Measurements from ENCODE around the gene GABRB1.

The GABRB1 gene

GRCh38 chr4:47122592-47123291 lies 91.4 kb downstream of the GABRB1 start:
- no peak for DNase-seq

- no peak for DNase-seq
Measured at GRCh38 chr4:47128991-47129390, 97.6 kb downstream of the GABRB1 start.

- no peak for DNase-seq
Measured at GRCh38 chr4:47135210-47135609, 103.8 kb downstream of the GABRB1 start.

GRCh38 chr4:47143261-47143660 lies 111.9 kb downstream of the GABRB1 start:
- no peak for DNase-seq

- DNase-seq: no peak
Measured at GRCh38 chr4:47145630-47146029, 114.3 kb downstream of the GABRB1 start.

- no peak for DNase-seq
Measured at GRCh38 chr4:47154816-47155370, 123.5 kb downstream of the GABRB1 start.

- DNase-seq: no peak
Measured at GRCh38 chr4:47155919-47156318, 124.6 kb downstream of the GABRB1 start.

GRCh38 chr4:47160095-47160494 lies 128.7 kb downstream of the GABRB1 start:
- no peak for DNase-seq

- no peak for DNase-seq
Measured at GRCh38 chr4:47167081-47168035, 136.0 kb downstream of the GABRB1 start.

GRCh38 chr4:47184083-47184482 lies 152.7 kb downstream of the GABRB1 start:
- DNase-seq: no peak

GRCh38 chr4:47185761-47186160 lies 154.4 kb downstream of the GABRB1 start:
- DNase-seq: no peak

GRCh38 chr4:47187608-47188007 lies 156.2 kb downstream of the GABRB1 start:
- no peak for DNase-seq

GRCh38 chr4:47193179-47193578 lies 161.8 kb downstream of the GABRB1 start:
- no peak for DNase-seq

- no peak for DNase-seq
Measured at GRCh38 chr4:47194036-47194737, 162.8 kb downstream of the GABRB1 start.

GRCh38 chr4:47195706-47196105 lies 164.3 kb downstream of the GABRB1 start:
- DNase-seq: no peak

GRCh38 chr4:47198791-47199190 lies 167.4 kb downstream of the GABRB1 start:
- DNase-seq: no peak

- no peak for DNase-seq
Measured at GRCh38 chr4:47203593-47203992, 172.2 kb downstream of the GABRB1 start.

- DNase-seq: no peak
Measured at GRCh38 chr4:47207555-47207954, 176.2 kb downstream of the GABRB1 start.

GRCh38 chr4:47209833-47210232 lies 178.5 kb downstream of the GABRB1 start:
- no peak for DNase-seq

- DNase-seq: no peak
Measured at GRCh38 chr4:47210828-47211227, 179.5 kb downstream of the GABRB1 start.

- no peak for DNase-seq
Measured at GRCh38 chr4:47213106-47213505, 181.7 kb downstream of the GABRB1 start.

GRCh38 chr4:47213539-47213938 lies 182.2 kb downstream of the GABRB1 start:
- DNase-seq: no peak

- no peak for DNase-seq
Measured at GRCh38 chr4:47213971-47214370, 182.6 kb downstream of the GABRB1 start.

Data from NCI-H1436 treated with DMSO at 0.1 percent for 48 hours (cell line).